Esophagus (tissue), 2 donors: ENCODE data around the gene ANKRD10. TPM values are rescaled to one million over a fixed set of nuclear protein-coding genes. Genes with fewer than 3 reads are reported as not detected.

Experiments
- H3K27ac ChIP-seq, 2 donors: one replicate each; pipeline ENCODE4 v1.5.1; 2013; ENCODE audit warnings: low read depth in 2 of 2, mild to moderate bottlenecking in 2 of 2, inconsistent platforms in 1 of 2, low read length in 1 of 2, moderate library complexity in 1 of 2
- H3K27me3 ChIP-seq, 2 donors: one replicate each; pipeline ENCODE4 v1.6.1; 2013; ENCODE audit warnings: low read length in 2 of 2, control low read depth in 1 of 2, mild to moderate bottlenecking in 1 of 2; ENCODE audit not compliant: insufficient read depth in 2 of 2, control insufficient read depth in 1 of 2
- H3K36me3 ChIP-seq, 2 donors: one replicate each; pipeline ENCODE4 v1.6.1; 2013; ENCODE audit warnings: low read length in 1 of 2; ENCODE audit not compliant: control insufficient read depth in 2 of 2, insufficient read depth in 2 of 2
- H3K4me1 ChIP-seq, 2 donors: one replicate each; pipeline ENCODE4 v1.6.1; 2013; ENCODE audit warnings: low read length in 1 of 2; ENCODE audit not compliant: control insufficient read depth in 2 of 2, insufficient read depth in 2 of 2
- H3K4me3 ChIP-seq, 2 donors: one replicate each; pipeline ENCODE4 v1.5.1; 2013; ENCODE audit warnings: low read length in 2 of 2, mild to moderate bottlenecking in 2 of 2, low read depth in 1 of 2, moderate library complexity in 1 of 2
- H3K9me3 ChIP-seq, 2 donors: one replicate each; pipeline ENCODE4 v1.6.1; 2013; ENCODE audit warnings: mild to moderate bottlenecking in 2 of 2, low read depth in 1 of 2, low read length in 1 of 2, moderate library complexity in 1 of 2; ENCODE audit not compliant: control insufficient read depth in 2 of 2, insufficient read depth in 1 of 2
- WGBS, 2 donors: extraction: QIAGEN DNeasy Blood & Tissue Kit; methylation state at CpG; one replicate each; pipeline ENCODE4 v1.1.7; 2013; 5-methylcytosine and 5-hydroxymethylcytosine counted together
- polyA plus RNA-seq, 2 donors: library from polyadenylated mRNA; stranded (reverse); fragments of 200-250 nt; gene quantifications; one replicate each; pipeline ENCODE4 v1.2.3, GENCODE V29; 2013
- donor health status: healthy with polysubstance abuse.
- donor health status: Bipolar disorder and iron deficiency.

ANKRD10 gene
- polyA plus RNA-seq, 2 donors: 19.7 to 34.4 TPM

- no peaks in the 10 kb centered on the region for H3K4me1 ChIP-seq
- H3K9me3 ChIP-seq: no peaks in the 10 kb centered on the region
- no peaks in the 10 kb centered on the region for H3K27me3 ChIP-seq
- no peak overlapping the region for H3K27ac ChIP-seq
- no peaks in the 10 kb centered on the region for H3K36me3 ChIP-seq
- 91 to 92% methylated on average over 12 of the region's 12 CpGs for WGBS, 2 donors
- no peak overlapping the region for H3K4me3 ChIP-seq
These were observed 31.2 kb upstream of the ANKRD10 start for GRCh38 chr13:110945928-110946570.

GRCh38 chr13:110944968-110945927, 30.4 kb upstream of the ANKRD10 start:
- Histone ChIP-seq H3K4me1 (no peaks in the 10 kb centered on the region), H3K27me3 (no peaks in the 10 kb centered on the region), H3K27ac (no peak overlapping the region), H3K36me3 (no peaks in the 10 kb centered on the region), H3K9me3 (no peaks in the 10 kb centered on the region), H3K4me3 (no peak overlapping the region)
- 91% methylated on average over 24 of the region's 24 CpGs for WGBS, 2 donors

GRCh38 chr13:110944121-110944967, 29.5 kb upstream of the ANKRD10 start:
- no peaks in the 10 kb centered on the region for H3K36me3 ChIP-seq
- no peak overlapping the region for H3K4me3 ChIP-seq
- WGBS, 2 donors: 53 to 59% methylated on average over 8 of the region's 8 CpGs
- no peaks in the 10 kb centered on the region for H3K4me1 ChIP-seq
- H3K27me3 ChIP-seq: no peaks in the 10 kb centered on the region
- no peaks in the 10 kb centered on the region for H3K9me3 ChIP-seq
- H3K27ac ChIP-seq: no peak overlapping the region

GRCh38 chr13:110942248-110942981, 27.5 kb upstream of the ANKRD10 start:
- Histone ChIP-seq H3K9me3 (no peaks in the 10 kb centered on the region), H3K4me3 (no peak overlapping the region), H3K4me1 (no peaks in the 10 kb centered on the region), H3K27ac (no peak overlapping the region), H3K36me3 (no peaks in the 10 kb centered on the region), H3K27me3 (no peaks in the 10 kb centered on the region)
- WGBS, 2 donors: 68 to 74% methylated on average over 4 of the region's 4 CpGs

- H3K27me3 ChIP-seq: no peaks in the 10 kb centered on the region
- no peaks in the 10 kb centered on the region for H3K4me1 ChIP-seq
- H3K9me3 ChIP-seq: peaks cover 2 to 3% of the 10 kb centered on the region in 2 donors
- no peak overlapping the region for H3K27ac ChIP-seq
- WGBS, 2 donors: 81 to 82% methylated on average over 13 of the region's 13 CpGs
- H3K36me3 ChIP-seq: no peaks in the 10 kb centered on the region
- H3K4me3 ChIP-seq: no peak overlapping the region
These were observed 24.0 kb upstream of the ANKRD10 start for GRCh38 chr13:110938662-110939421.

- Histone ChIP-seq H3K4me1 (no peaks in the 10 kb centered on the region), H3K9me3 (peaks cover 7 to 8% of the 10 kb centered on the region in 2 donors), H3K27ac (no peak overlapping the region), H3K36me3 (no peaks in the 10 kb centered on the region), H3K27me3 (no peaks in the 10 kb centered on the region), H3K4me3 (no peak overlapping the region)
- WGBS, 2 donors: 92 to 94% methylated on average over 23 of the region's 23 CpGs
These were observed 22.8 kb upstream of the ANKRD10 start for GRCh38 chr13:110937511-110938285.

GRCh38 chr13:110936519-110936918, 21.6 kb upstream of the ANKRD10 start:
- no peaks in the 10 kb centered on the region for H3K4me1 ChIP-seq
- 97% methylated on average over 23 of the region's 23 CpGs for WGBS, 2 donors
- peaks cover 7 to 8% of the 10 kb centered on the region in 2 donors for H3K9me3 ChIP-seq
- H3K4me3 ChIP-seq: no peak overlapping the region
- H3K36me3 ChIP-seq: no peaks in the 10 kb centered on the region
- H3K27me3 ChIP-seq: no peaks in the 10 kb centered on the region
- no peak overlapping the region for H3K27ac ChIP-seq

- no peaks in the 10 kb centered on the region for H3K27me3 ChIP-seq
- H3K4me1 ChIP-seq: no peaks in the 10 kb centered on the region
- WGBS, 2 donors: 88 to 89% methylated on average over 3 of the region's 3 CpGs
- H3K27ac ChIP-seq: no peak overlapping the region
- peaks cover 7 to 12% of the 10 kb centered on the region in 2 donors for H3K9me3 ChIP-seq
- H3K4me3 ChIP-seq: no peak overlapping the region
- no peaks in the 10 kb centered on the region for H3K36me3 ChIP-seq
These were observed 17.7 kb upstream of the ANKRD10 start for GRCh38 chr13:110932588-110932987.
